Neural crest cell (in vitro differentiated cells): Measurements from ENCODE around the gene TRA2B. TPM values are rescaled to one million over a fixed set of nuclear protein-coding genes. Genes with fewer than 3 reads are reported as not detected.
A peak's percentile ranks its signal among the peaks of the same experiment; 100 is the strongest.

Experiments used
- DNase-seq: peaks from one replicate; pipeline ENCODE4 v3.0.0; 2021; ENCODE audit warnings: low read depth, mixed read lengths, low spot score
- H3K27ac Mint-ChIP-seq: one replicate; pipeline ENCODE4 v1.8.0; 2021; ENCODE audit warnings: mild to moderate bottlenecking, mixed read lengths; ENCODE audit not compliant: unreplicated experiment
- H3K27me3 Mint-ChIP-seq: 2 replicates; pipeline ENCODE4 v1.8.0; 2021; ENCODE audit warnings: low read depth, mild to moderate bottlenecking, mixed read lengths
- H3K36me3 Mint-ChIP-seq: 2 replicates; pipeline ENCODE4 v1.8.0; 2021; ENCODE audit warnings: low read depth, mild to moderate bottlenecking, mixed read lengths
- H3K4me1 Mint-ChIP-seq: 2 replicates; pipeline ENCODE4 v1.8.0; 2021; ENCODE audit warnings: mixed read lengths
- H3K4me3 Mint-ChIP-seq: one replicate; pipeline ENCODE4 v1.8.0; 2021; ENCODE audit warnings: mild to moderate bottlenecking, mixed read lengths
- H3K9me3 Mint-ChIP-seq: 2 replicates; pipeline ENCODE4 v1.8.0; 2021; ENCODE audit warnings: mixed read lengths
- long read RNA-seq: library from polyadenylated mRNA; unstranded; transcript quantifications from one replicate; pipeline ENCODE4 v2.0.0, GENCODE V29; 2020
- total RNA-seq: library from RNA; stranded (reverse); gene quantifications from 2 replicates; pipeline ENCODE4 v1.2.1, GENCODE V29; 2021
- TF ChIP-seq, protein P1 (sequence below): fragments of 200-600 bp; sonication (generic); conservative IDR thresholded peaks from 2 replicates; pipeline ENCODE4 v1.5.0; 2021; ENCODE audit warnings: antibody characterized with exemption, mild to moderate bottlenecking

The TRA2B gene
- total RNA-seq: 314 and 329 TPM in 2 replicates
- long read RNA-seq, full-length matches to known transcripts: 195 of 233 reads
- long read RNA-seq, partial matches to known transcripts: 14 of 233 reads
- long read RNA-seq, other reads (novel, unspliced or antisense): 24 of 233 reads

DNA sequence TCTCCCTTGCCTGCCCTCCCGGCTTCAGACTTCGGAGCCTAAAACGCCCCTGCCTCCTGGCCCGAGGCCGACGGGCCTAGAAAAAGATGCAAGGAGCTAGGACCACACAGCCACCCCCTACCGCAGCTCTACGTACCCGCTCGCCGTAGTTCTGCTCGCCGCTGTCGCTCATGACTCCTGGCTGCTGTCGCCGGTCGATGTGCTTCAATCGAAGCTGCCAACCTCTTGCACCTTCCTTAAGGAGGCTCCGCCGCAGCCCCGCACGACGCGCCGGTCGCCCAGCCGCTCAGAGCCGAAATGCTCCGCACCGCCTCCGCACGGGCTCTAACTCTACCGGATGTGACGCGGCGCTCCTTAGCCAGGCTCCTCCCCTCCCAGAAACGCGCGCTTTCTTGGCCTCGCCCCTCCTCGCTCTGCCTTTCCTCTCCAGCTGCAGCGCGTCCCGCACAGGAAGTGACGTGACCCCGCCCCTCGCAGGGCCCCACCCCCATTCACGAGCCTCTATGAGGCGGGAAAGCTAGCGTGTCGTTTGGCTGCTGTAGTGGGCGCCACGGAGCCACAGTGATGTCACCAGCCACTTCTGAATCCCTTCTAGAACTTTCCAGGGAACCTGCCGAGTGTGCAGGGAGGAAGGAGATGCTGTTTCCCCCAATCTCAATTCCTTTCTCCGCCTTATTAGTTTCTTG lies at the start of gene TRA2B:
Gene TRA2B, minus strand, starts transcription at position 326 of the 686 bp plus-strand sequence. Its CDS starts 154 bp downstream, at position 172.
- H3K36me3 Mint-ChIP-seq: peaks cover 33% of the 10 kb centered on the region
- H3K4me3 Mint-ChIP-seq: peak within 1 kb of the TSS; percentile 99
- peak; percentile 96 for DNase-seq
- H3K27ac Mint-ChIP-seq: peak within 1 kb of the TSS; percentile 100
- H3K4me1 Mint-ChIP-seq: peaks cover 42% of the 10 kb centered on the region
- H3K27me3 Mint-ChIP-seq: peaks cover 29% of the 10 kb centered on the region
- H3K9me3 Mint-ChIP-seq: peaks cover 3% of the 10 kb centered on the region
- TF ChIP-seq, protein P1, sequence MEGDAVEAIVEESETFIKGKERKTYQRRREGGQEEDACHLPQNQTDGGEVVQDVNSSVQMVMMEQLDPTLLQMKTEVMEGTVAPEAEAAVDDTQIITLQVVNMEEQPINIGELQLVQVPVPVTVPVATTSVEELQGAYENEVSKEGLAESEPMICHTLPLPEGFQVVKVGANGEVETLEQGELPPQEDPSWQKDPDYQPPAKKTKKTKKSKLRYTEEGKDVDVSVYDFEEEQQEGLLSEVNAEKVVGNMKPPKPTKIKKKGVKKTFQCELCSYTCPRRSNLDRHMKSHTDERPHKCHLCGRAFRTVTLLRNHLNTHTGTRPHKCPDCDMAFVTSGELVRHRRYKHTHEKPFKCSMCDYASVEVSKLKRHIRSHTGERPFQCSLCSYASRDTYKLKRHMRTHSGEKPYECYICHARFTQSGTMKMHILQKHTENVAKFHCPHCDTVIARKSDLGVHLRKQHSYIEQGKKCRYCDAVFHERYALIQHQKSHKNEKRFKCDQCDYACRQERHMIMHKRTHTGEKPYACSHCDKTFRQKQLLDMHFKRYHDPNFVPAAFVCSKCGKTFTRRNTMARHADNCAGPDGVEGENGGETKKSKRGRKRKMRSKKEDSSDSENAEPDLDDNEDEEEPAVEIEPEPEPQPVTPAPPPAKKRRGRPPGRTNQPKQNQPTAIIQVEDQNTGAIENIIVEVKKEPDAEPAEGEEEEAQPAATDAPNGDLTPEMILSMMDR: peak; percentile 42

DNA sequence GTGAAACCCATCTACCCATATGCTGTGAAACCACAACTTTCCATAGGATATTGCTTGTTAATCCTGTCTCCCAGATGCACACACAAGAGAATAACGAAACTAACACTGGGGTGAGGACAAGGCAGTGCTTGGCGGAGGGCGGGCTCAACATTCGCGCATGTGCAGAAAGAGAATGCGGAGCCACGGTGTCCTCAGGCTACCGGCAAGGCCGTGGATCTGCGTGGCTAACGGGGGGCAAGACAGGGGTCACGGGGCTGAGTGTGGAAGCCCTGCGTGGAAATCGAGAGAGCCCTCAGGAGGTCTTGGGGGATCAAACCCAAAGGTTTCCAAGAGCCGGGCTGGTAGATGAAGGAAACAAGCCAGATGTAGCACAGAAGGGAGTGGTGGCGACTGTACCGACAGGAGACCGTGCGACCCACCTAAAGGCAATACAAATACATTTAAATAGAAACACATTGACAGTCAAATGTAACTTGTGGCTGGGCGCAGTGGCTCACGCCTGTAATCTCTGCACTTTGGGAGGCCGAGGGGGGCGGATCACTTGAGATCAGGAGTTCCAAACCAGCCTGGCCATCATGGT lies 48.5 kb upstream of the TRA2B start:
- no peak overlapping the region for H3K4me3 Mint-ChIP-seq
- H3K4me1 Mint-ChIP-seq: peaks cover 7% of the 10 kb centered on the region
- TF ChIP-seq, protein P1: no peak
- no peak for DNase-seq
- H3K27ac Mint-ChIP-seq: no peak overlapping the region
- no peaks in the 10 kb centered on the region for H3K36me3 Mint-ChIP-seq
- peaks cover 20% of the 10 kb centered on the region for H3K27me3 Mint-ChIP-seq
- no peaks in the 10 kb centered on the region for H3K9me3 Mint-ChIP-seq

DNA sequence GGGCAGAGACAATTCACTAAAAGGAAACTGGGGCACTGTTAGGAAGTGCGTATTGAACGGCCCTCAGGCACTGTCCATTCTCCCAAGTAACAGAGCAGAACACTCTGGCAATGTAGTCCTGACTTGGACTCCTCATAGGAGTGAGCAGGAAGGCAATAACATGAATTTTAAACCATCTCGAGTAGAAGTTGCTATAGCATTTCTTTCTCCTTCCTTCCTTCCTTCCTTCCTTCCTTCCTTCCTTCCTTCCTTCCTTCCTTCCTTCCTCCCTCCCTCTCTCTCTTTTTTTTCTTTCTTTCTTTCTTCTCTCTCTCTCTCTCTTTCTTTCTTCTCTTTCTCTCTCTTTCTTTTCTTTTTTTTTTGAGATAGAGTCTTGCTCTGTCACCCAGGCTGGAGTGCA lies 46.4 kb upstream of the TRA2B start:
- no peak overlapping the region for H3K4me3 Mint-ChIP-seq

DNA sequence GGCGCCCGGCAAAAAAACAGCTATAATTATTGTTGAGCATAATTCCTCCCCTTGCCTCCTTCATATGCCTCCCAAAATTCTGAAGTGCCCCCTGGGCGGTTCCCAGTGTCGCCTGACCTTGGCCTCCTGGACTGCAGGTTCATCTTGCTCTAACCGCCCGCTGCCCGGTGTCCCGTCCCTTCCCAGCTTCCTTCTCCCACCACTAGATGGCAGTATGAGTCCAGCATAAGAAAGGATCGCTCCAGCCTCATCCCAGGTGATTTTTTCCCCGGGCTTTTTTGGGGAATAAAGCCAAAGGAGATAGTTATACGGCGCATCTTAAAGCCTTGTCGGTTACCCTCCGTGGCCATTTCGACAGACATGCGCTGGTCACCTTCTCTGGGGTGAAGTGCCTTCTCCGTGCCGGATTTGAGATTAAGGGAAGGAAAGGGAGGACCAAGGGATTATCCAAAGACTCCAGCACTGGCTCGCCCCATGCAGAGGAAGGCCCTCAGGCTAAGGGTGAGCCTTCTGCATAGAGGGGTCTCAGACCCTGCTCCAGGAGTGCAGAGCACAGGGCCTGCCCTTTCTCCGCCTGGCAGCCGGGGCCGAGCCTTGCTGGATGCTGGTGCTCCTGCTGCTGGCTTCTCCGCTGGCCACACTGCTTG lies 45.8 kb upstream of the TRA2B start:
- Mint-ChIP-seq H3K27me3 (peaks cover 22% of the 10 kb centered on the region), H3K4me1 (peaks cover 7% of the 10 kb centered on the region), H3K27ac (no peak overlapping the region), H3K36me3 (no peaks in the 10 kb centered on the region), H3K9me3 (no peaks in the 10 kb centered on the region), H3K4me3 (no peak overlapping the region)
- DNase-seq: peak; percentile 84
- TF ChIP-seq, protein P1: peak; percentile 93

More for the DNA sequence above, 46.4 kb upstream of the TRA2B start:
- no peak for DNase-seq
- no peak overlapping the region for H3K27ac Mint-ChIP-seq
- peaks cover 19% of the 10 kb centered on the region for H3K27me3 Mint-ChIP-seq
- TF ChIP-seq, protein P1: no peak
- no peaks in the 10 kb centered on the region for H3K36me3 Mint-ChIP-seq
- peaks cover 7% of the 10 kb centered on the region for H3K4me1 Mint-ChIP-seq
- H3K9me3 Mint-ChIP-seq: no peaks in the 10 kb centered on the region

DNA sequence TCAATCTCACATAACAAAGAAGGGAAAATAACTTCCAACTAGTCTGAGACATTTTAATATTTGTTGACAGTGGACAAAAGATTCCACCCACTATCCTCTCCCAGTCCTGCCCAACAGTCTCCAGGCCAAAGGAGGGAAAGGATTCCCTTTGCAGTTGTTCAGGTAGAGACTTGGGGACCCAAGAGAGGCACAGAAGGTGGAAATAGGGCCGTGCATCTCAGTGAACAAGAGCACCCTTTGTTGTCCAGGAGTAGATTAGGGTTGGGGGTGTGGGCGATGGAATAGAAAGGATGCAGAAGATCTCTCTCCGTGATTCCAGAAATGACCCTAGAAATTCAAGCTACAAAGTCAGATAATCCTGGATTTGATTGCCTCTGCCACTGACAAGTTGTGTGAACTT lies 44.8 kb upstream of the TRA2B start:
- DNase-seq: no peak
- H3K4me1 Mint-ChIP-seq: peaks cover 7% of the 10 kb centered on the region
- no peaks in the 10 kb centered on the region for H3K36me3 Mint-ChIP-seq
- TF ChIP-seq, protein P1: no peak
- no peaks in the 10 kb centered on the region for H3K9me3 Mint-ChIP-seq
- no peak overlapping the region for H3K4me3 Mint-ChIP-seq
- peaks cover 22% of the 10 kb centered on the region for H3K27me3 Mint-ChIP-seq
- H3K27ac Mint-ChIP-seq: no peak overlapping the region
